ENCODE data around the gene ST8SIA4.
"Not testable (repeated sequence)": the region's sequence is repeated elsewhere in the genome, so short reads cannot be mapped to it uniquely, and the experiment has no call there.

The ST8SIA4 gene

GRCh38 chr5:100787648-100788047, 115.4 kb downstream of the ST8SIA4 start:
- DNase-seq (ENCODE audit: low spot score): no peak

- not testable (repeated sequence) for DNase-seq (ENCODE audit: low spot score)
Measured at GRCh38 chr5:100785536-100785935, 117.5 kb downstream of the ST8SIA4 start.

GRCh38 chr5:100780376-100780870, 122.7 kb downstream of the ST8SIA4 start:
- no peak for DNase-seq (ENCODE audit: low spot score)

GRCh38 chr5:100779669-100780375, 123.3 kb downstream of the ST8SIA4 start:
- no peak for DNase-seq (ENCODE audit: low spot score)

- no peak for DNase-seq (ENCODE audit: low spot score)
Measured at GRCh38 chr5:100777680-100778300, 125.3 kb downstream of the ST8SIA4 start.

GRCh38 chr5:100775533-100775855, 127.6 kb downstream of the ST8SIA4 start:
- no peak for DNase-seq (ENCODE audit: low spot score)

GRCh38 chr5:100772548-100772947, 130.5 kb downstream of the ST8SIA4 start:
- DNase-seq (ENCODE audit: low spot score): no peak

GRCh38 chr5:100772006-100772405, 131.1 kb downstream of the ST8SIA4 start:
- no peak for DNase-seq (ENCODE audit: low spot score)

- DNase-seq (ENCODE audit: low spot score): no peak
Measured at GRCh38 chr5:100771181-100771580, 131.9 kb downstream of the ST8SIA4 start.

- no peak for DNase-seq (ENCODE audit: low spot score)
Measured at GRCh38 chr5:100768221-100768620, 134.9 kb downstream of the ST8SIA4 start.

GRCh38 chr5:100762995-100763394, 140.1 kb downstream of the ST8SIA4 start:
- DNase-seq (ENCODE audit: low spot score): no peak

GRCh38 chr5:100762108-100762507, 141.0 kb downstream of the ST8SIA4 start:
- no peak for DNase-seq (ENCODE audit: low spot score)

- no peak for DNase-seq (ENCODE audit: low spot score)
Measured at GRCh38 chr5:100761192-100761591, 141.9 kb downstream of the ST8SIA4 start.

- DNase-seq (ENCODE audit: low spot score): no peak
Measured at GRCh38 chr5:100760688-100761087, 142.4 kb downstream of the ST8SIA4 start.

- DNase-seq (ENCODE audit: low spot score): no peak
Measured at GRCh38 chr5:100758780-100759179, 144.3 kb downstream of the ST8SIA4 start.

GRCh38 chr5:100758306-100758705, 144.8 kb downstream of the ST8SIA4 start:
- DNase-seq (ENCODE audit: low spot score): no peak

- DNase-seq (ENCODE audit: low spot score): no peak
Measured at GRCh38 chr5:100757618-100758017, 145.5 kb downstream of the ST8SIA4 start.

Measured in left forelimb (tissue), 1 donor.